Stomach (tissue), 4 donors: Measurements from ENCODE around the gene FBH1.

Source experiments
- CTCF ChIP-seq, 7 experiments: fragments of 450-650 bp in 4 of 7; fragments of 200-600 bp in 3 of 7; sonication (generic) in 3 of 7; IDR thresholded peaks; one replicate each; pipeline ENCODE4 v1.5.1; 2016 to 2019; ENCODE audit warnings: antibody characterized with exemption in 7 of 7, control low read depth in 2 of 7, mild to moderate bottlenecking in 1 of 7
- EP300 ChIP-seq: sonication (generic); formaldehyde crosslinking; IDR thresholded peaks from one replicate; pipeline ENCODE4 v1.6.1; 2017; ENCODE audit warnings: antibody characterized with exemption
- POLR2A ChIP-seq, 4 donors: fragments of 450-650 bp; IDR thresholded peaks; one replicate each; pipeline ENCODE4 v1.6.1; 2016; ENCODE audit warnings: antibody characterized with exemption in 4 of 4, control low read depth in 2 of 4, mild to moderate bottlenecking in 1 of 4, moderate library complexity in 1 of 4

GRCh38 chr10:5895804-5896203 lies 5.8 kb downstream of the FBH1 start:
- TF ChIP-seq CTCF (IDR thresholded peaks at IDR 0.05) = no peak
- no peak for TF ChIP-seq EP300
- no peak for TF ChIP-seq POLR2A (IDR thresholded peaks at IDR 0.05)
